Measurements from ENCODE around the gene LRRC8C. TPM values are rescaled to one million over a fixed set of nuclear protein-coding genes. Genes with fewer than 3 reads are reported as not detected.

The LRRC8C gene
- polyA plus RNA-seq, 3 donors, result 5.7 to 8.6 (median 6.7) TPM

DNA sequence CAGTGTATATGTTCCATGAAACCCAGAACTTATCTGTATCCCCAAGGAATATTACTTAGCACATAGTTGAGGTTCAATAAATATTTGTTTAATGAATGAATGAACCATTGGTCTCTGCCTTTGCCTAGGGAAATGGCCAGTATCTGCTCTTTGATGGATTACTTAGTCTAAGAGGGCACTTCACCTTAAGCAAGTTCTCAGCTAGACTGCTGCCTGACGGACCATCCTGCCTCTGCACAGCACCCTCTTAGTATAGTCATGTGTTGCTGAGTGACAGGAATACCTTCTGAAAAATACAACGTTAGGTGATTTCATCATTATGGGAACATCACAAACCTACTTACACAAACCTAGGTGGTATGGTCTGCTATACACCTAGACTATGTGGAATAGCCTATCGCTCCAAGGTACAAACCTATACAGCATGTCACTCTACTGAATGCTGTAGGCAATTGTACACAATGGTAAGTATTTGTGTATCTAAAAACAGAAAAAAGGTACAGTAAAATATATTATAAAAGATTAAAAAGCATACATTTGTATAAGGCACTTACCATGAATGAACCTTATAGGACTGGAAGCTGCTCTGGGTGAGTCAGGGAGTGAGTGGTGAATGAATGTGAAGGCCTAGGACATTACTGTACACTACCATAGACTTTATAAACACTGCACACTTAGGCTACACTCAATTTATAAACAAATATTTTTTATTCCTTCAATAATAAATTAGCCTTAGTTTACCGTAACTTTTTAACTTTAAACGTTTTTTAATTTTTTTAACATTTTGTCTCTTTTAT, 104.2 kb downstream of the LRRC8C start:
- no peak for DNase-seq (ENCODE audit: extremely low read depth in 1 of 11, low read depth in 9 of 11, low spot score in 4 of 11)

GRCh38 chr1:89737985-89738510, 105.1 kb downstream of the LRRC8C start:
- no peak for DNase-seq (ENCODE audit: extremely low read depth in 1 of 11, low read depth in 9 of 11, low spot score in 4 of 11)

DNA sequence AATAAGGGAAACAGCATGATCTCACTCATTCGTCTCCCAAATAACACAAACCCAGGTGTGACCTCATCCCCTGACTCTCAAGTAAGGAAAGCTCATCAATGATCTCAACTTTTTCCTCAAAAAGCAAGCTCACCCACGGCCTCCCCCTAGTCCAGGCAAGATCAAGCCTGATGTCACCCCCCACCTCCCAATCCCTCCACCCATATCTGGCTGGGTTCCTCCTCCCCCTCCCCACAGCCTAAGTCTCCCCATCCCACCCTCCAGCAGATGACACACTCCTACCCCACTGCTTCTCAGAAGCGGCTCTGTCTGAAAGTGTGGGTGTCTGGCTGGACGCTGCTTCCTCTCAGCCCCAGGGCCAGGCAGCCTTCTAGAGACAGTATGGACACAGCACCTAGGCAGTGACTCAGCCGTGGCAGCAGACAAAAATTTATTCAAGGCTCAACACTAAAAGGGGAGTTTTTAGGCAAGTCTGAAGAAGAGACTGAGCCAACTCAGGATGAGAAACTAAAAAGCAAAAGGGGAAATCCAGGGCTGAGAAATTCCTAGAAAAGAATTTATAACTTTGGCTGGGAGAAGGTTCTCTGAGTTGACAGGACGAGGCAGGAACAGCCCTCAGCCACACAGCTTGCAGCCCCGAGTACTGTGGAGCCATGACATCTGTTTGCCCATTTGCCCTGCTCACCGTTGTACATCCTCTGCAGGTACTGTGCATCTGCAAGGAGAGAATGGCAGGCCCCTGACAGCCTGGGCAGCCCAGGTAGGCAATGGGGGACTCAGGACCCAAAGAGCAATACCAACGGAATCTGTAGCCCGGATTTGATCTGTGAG, 106.3 kb downstream of the LRRC8C start:
- DNase-seq (ENCODE audit: extremely low read depth in 1 of 11, low read depth in 9 of 11, low spot score in 4 of 11), result no peak

- DNase-seq (ENCODE audit: extremely low read depth in 1 of 11, low read depth in 9 of 11, low spot score in 4 of 11), result no peak
These were observed 106.9 kb downstream of the LRRC8C start for GRCh38 chr1:89739844-89740216.

GRCh38 chr1:89743788-89744187, 110.9 kb downstream of the LRRC8C start:
- no peak for DNase-seq (ENCODE audit: extremely low read depth in 1 of 11, low read depth in 9 of 11, low spot score in 4 of 11)

DNA sequence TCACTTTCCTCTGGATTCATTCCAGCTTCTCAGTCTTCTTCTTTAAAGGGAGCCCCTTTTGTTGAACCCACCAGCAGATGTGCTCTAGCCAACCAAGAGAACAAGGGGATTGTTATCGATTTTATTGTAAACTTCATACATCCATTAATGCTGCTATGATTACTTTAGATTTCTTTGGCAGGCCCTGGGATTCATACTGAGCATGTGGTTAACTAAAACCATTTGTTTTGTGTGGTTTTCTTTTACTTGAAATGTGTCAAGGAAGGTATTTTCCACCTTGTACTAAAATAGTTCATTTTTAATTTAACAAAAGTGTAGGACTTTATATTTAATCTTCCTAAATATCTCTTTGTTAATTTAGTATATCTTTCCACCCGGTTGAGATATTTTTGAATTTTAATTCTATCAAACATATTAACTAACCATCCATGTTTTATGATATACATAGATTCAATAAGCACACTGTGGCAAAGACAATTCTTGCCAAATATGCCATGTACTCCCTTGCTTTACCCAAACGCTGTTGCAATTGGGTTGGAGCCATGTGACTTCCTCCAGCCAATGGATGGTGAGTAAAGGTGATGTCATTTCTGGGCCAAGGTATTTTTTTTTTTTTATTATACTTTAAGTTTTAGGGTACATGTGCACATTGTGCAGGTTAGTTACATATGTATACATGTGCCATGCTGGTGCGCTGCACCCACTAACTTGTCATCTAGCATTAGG, 113.7 kb downstream of the LRRC8C start:
- no peak for DNase-seq (ENCODE audit: extremely low read depth in 1 of 11, low read depth in 9 of 11, low spot score in 4 of 11)

GRCh38 chr1:89753761-89754160, 120.8 kb downstream of the LRRC8C start:
- no peak for DNase-seq (ENCODE audit: extremely low read depth in 1 of 11, low read depth in 9 of 11, low spot score in 4 of 11)

GRCh38 chr1:89754518-89754917, 121.6 kb downstream of the LRRC8C start:
- DNase-seq (ENCODE audit: extremely low read depth in 1 of 11, low read depth in 9 of 11, low spot score in 4 of 11), result no peak

- no peak for DNase-seq (ENCODE audit: extremely low read depth in 1 of 11, low read depth in 9 of 11, low spot score in 4 of 11)
These were observed 122.7 kb downstream of the LRRC8C start for GRCh38 chr1:89755591-89755990.

DNA sequence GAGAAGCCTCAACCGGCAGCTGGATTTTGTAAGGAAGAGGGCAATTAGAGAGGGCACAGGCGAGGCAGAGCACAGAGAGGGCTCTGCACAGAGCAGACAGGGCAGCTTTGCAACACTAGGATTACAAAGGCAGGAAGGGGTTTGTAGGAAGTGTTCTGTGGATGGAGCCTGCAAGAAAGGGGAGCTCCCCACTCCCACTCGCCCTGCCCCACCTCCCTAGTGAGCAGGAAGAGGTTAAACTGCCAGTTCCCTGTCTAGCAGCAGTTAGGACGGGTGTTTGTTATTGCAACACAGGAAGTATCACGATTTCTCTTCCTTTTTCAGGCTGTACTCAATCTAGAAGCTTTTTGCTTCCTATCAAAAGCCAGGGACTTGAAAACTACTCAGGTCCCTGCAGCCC, 124.6 kb downstream of the LRRC8C start:
- DNase-seq (ENCODE audit: extremely low read depth in 1 of 11, low read depth in 9 of 11, low spot score in 4 of 11), result peak in 2 of 11 donors; percentile 21 to 35

DNA sequence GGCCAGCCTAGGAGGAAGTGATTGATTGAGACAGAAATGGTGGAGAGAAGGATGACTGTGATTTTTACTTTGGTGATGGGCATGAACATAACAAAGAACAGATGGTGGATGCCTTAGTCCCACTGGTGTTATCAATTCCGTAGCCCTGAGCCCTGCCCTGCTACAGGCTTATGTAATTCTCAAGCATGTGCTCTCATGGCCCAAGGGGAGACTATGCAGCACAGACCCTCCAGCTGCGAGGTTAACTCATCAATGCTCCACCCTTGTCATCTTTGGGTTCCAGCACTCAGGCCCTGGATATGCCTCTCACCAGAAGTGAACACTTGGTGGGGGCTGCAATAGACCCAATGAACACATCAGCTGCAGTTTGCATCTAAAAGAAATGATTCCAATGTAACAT, 125.2 kb downstream of the LRRC8C start:
- DNase-seq (ENCODE audit: extremely low read depth in 1 of 11, low read depth in 9 of 11, low spot score in 4 of 11), result no peak

DNA sequence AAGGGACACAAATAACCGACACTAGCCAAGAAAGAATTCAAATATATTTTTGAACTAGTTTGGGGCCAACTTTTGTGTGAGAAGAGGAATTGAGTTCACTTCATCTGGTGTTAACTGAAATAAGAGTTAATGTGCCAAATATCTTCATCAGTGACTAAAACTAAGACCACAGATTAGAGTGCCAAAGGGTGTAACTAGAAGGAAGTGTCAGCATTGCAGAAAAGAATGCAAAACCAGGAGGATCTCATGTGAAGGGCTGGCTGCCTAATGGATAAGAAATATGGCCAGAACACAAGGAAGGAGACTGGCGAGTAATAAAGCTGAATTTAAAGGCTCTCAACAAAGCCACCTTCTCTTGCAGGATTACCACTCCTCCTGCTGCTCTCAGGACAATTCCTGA, 126.1 kb downstream of the LRRC8C start:
- no peak for DNase-seq (ENCODE audit: extremely low read depth in 1 of 11, low read depth in 9 of 11, low spot score in 4 of 11)

- no peak for DNase-seq (ENCODE audit: extremely low read depth in 1 of 11, low read depth in 9 of 11, low spot score in 4 of 11)
These were observed 127.6 kb downstream of the LRRC8C start for GRCh38 chr1:89760496-89760895.

GRCh38 chr1:89761338-89761737, 128.4 kb downstream of the LRRC8C start:
- no peak for DNase-seq (ENCODE audit: extremely low read depth in 1 of 11, low read depth in 9 of 11, low spot score in 4 of 11)

GRCh38 chr1:89761901-89762300, 129.0 kb downstream of the LRRC8C start:
- no peak for DNase-seq (ENCODE audit: extremely low read depth in 1 of 11, low read depth in 9 of 11, low spot score in 4 of 11)

DNA sequence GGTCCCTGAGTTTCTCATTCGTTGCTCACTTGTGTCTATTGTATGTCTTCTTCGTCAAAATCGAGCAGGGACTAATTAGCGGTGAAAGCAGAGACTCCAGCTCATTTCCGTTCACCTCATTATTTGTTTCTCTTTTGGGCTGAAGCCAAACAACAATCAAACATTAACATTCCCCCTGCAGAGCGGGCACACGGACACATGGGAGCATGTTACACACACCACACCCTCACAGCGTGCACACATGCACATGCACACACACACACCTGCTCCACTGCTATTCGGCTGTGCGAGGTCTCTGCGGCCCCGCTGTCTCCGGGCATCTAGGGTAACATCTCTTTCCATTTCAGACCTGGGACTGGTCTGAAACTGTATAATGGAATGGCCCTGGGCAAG, 129.5 kb downstream of the LRRC8C start:
- peak in 1 of 11 donors; percentile 4 for DNase-seq (ENCODE audit: extremely low read depth in 1 of 11, low read depth in 9 of 11, low spot score in 4 of 11)

GRCh38 chr1:89762779-89763648, 130.1 kb downstream of the LRRC8C start:
- DNase-seq (ENCODE audit: extremely low read depth in 1 of 11, low read depth in 9 of 11, low spot score in 4 of 11), result peak; percentile 65 to 86 (median 78)

GRCh38 chr1:89763649-89763986, 130.7 kb downstream of the LRRC8C start:
- no peak for DNase-seq (ENCODE audit: extremely low read depth in 1 of 11, low read depth in 9 of 11, low spot score in 4 of 11)

DNA sequence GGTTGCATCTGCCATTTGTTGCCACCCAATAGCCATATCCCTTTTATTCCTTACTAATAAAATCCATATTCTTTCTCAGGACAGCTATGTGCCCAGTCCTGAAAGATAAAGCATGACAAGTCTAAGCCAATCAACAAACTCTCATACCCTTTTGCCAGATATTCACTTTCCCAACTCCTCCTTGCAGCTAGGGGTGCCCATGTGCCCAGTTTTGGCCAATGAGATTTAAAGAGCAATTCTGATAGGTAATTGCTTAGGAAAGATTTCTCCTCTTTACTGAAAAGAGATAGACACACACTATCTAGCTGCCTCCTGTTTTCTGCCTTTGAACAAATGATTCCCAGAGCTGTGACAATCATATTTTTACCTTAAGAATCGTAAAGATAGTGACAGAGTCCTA, 132.9 kb downstream of the LRRC8C start:
- no peak for DNase-seq (ENCODE audit: extremely low read depth in 1 of 11, low read depth in 9 of 11, low spot score in 4 of 11)

Data from renal cortex interstitium (tissue), 11 donors.